ENCODE measurements around the gene DNAJC18.
A peak's percentile ranks its signal among the peaks of the same experiment; 100 is the strongest.
"Not testable (repeated sequence)": the region's sequence is repeated elsewhere in the genome, so short reads cannot be mapped to it uniquely, and the experiment has no call there.

DNAJC18 gene

GRCh38 chr5:139415869-139416268 lies 23.5 kb downstream of the DNAJC18 start:
- H3K36me3 ChIP-seq (ENCODE audit: control insufficient read depth, insufficient read depth, low read length): peaks cover 7% of the 10 kb centered on the region
- peaks cover 28% of the 10 kb centered on the region for H3K4me1 ChIP-seq (ENCODE audit: control insufficient read depth, insufficient read depth, low read length)
- no peak overlapping the region for H3K27ac ChIP-seq (ENCODE audit: low read depth, low read length)
- H3K27me3 ChIP-seq (ENCODE audit: control insufficient read depth, insufficient read depth, low read length): no peaks in the 10 kb centered on the region
- no peak overlapping the region for H3K9ac ChIP-seq (ENCODE audit: low read length)
- no peak overlapping the region for H3K4me3 ChIP-seq (ENCODE audit: low read length)

- Histone ChIP-seq H3K4me1 (ENCODE audit: control insufficient read depth, insufficient read depth, low read length) (peaks cover 33% of the 10 kb centered on the region), H3K9ac (ENCODE audit: low read length) (no peak overlapping the region), H3K36me3 (ENCODE audit: control insufficient read depth, insufficient read depth, low read length) (peaks cover 7% of the 10 kb centered on the region), H3K27ac (ENCODE audit: low read depth, low read length) (no peak overlapping the region), H3K27me3 (ENCODE audit: control insufficient read depth, insufficient read depth, low read length) (no peaks in the 10 kb centered on the region), H3K4me3 (ENCODE audit: low read length) (no peak overlapping the region)
Observed at GRCh38 chr5:139415221-139415861, 24.0 kb downstream of the DNAJC18 start.

GRCh38 chr5:139414581-139415130 lies 24.7 kb downstream of the DNAJC18 start:
- peaks cover 40% of the 10 kb centered on the region for H3K4me1 ChIP-seq (ENCODE audit: control insufficient read depth, insufficient read depth, low read length)
- H3K4me3 ChIP-seq (ENCODE audit: low read length): peak overlapping the region; percentile 22
- H3K27ac ChIP-seq (ENCODE audit: low read depth, low read length): peak overlapping the region; percentile 44
- peaks cover 7% of the 10 kb centered on the region for H3K36me3 ChIP-seq (ENCODE audit: control insufficient read depth, insufficient read depth, low read length)
- no peaks in the 10 kb centered on the region for H3K27me3 ChIP-seq (ENCODE audit: control insufficient read depth, insufficient read depth, low read length)
- no peak overlapping the region for H3K9ac ChIP-seq (ENCODE audit: low read length)

- Histone ChIP-seq H3K36me3 (ENCODE audit: control insufficient read depth, insufficient read depth, low read length) (peaks cover 2% of the 10 kb centered on the region), H3K27ac (ENCODE audit: low read depth, low read length) (no peak overlapping the region), H3K27me3 (ENCODE audit: control insufficient read depth, insufficient read depth, low read length) (no peaks in the 10 kb centered on the region), H3K4me3 (ENCODE audit: low read length) (no peak overlapping the region), H3K9ac (ENCODE audit: low read length) (no peak overlapping the region), H3K4me1 (ENCODE audit: control insufficient read depth, insufficient read depth, low read length) (peaks cover 41% of the 10 kb centered on the region)
Observed at GRCh38 chr5:139413963-139414362, 25.4 kb downstream of the DNAJC18 start.

- Histone ChIP-seq H3K4me1 (ENCODE audit: control insufficient read depth, insufficient read depth, low read length) (peaks cover 41% of the 10 kb centered on the region), H3K27me3 (ENCODE audit: control insufficient read depth, insufficient read depth, low read length) (no peaks in the 10 kb centered on the region), H3K4me3 (ENCODE audit: low read length) (no peak overlapping the region), H3K9ac (ENCODE audit: low read length) (no peak overlapping the region), H3K27ac (ENCODE audit: low read depth, low read length) (no peak overlapping the region), H3K36me3 (ENCODE audit: control insufficient read depth, insufficient read depth, low read length) (peaks cover 2% of the 10 kb centered on the region)
Observed at GRCh38 chr5:139413153-139413552, 26.2 kb downstream of the DNAJC18 start.

- H3K36me3 ChIP-seq (ENCODE audit: control insufficient read depth, insufficient read depth, low read length): no peaks in the 10 kb centered on the region
- H3K27ac ChIP-seq (ENCODE audit: low read depth, low read length): peak overlapping the region; percentile 62
- H3K4me3 ChIP-seq (ENCODE audit: low read length): no peak overlapping the region
- H3K27me3 ChIP-seq (ENCODE audit: control insufficient read depth, insufficient read depth, low read length): no peaks in the 10 kb centered on the region
- H3K9ac ChIP-seq (ENCODE audit: low read length): no peak overlapping the region
- H3K4me1 ChIP-seq (ENCODE audit: control insufficient read depth, insufficient read depth, low read length): peaks cover 34% of the 10 kb centered on the region
Observed at GRCh38 chr5:139410993-139411828, 28.1 kb downstream of the DNAJC18 start.

- Histone ChIP-seq H3K36me3 (ENCODE audit: control insufficient read depth, insufficient read depth, low read length) (no peaks in the 10 kb centered on the region), H3K4me3 (ENCODE audit: low read length) (no peak overlapping the region), H3K4me1 (ENCODE audit: control insufficient read depth, insufficient read depth, low read length) (peaks cover 26% of the 10 kb centered on the region), H3K27me3 (ENCODE audit: control insufficient read depth, insufficient read depth, low read length) (no peaks in the 10 kb centered on the region), H3K9ac (ENCODE audit: low read length) (no peak overlapping the region), H3K27ac (ENCODE audit: low read depth, low read length) (no peak overlapping the region)
Observed at GRCh38 chr5:139410121-139410992, 29.0 kb downstream of the DNAJC18 start.

GRCh38 chr5:139409116-139409515 lies 30.2 kb downstream of the DNAJC18 start:
- not testable (repeated sequence) for H3K9ac ChIP-seq (ENCODE audit: low read length); H3K4me3 ChIP-seq (ENCODE audit: low read length); H3K27ac ChIP-seq (ENCODE audit: low read depth, low read length); H3K36me3 ChIP-seq (ENCODE audit: control insufficient read depth, insufficient read depth, low read length); H3K27me3 ChIP-seq (ENCODE audit: control insufficient read depth, insufficient read depth, low read length)
- peaks cover 21% of the 10 kb centered on the region for H3K4me1 ChIP-seq (ENCODE audit: control insufficient read depth, insufficient read depth, low read length)

GRCh38 chr5:139408191-139408590 lies 31.1 kb downstream of the DNAJC18 start:
- Histone ChIP-seq H3K27me3 (ENCODE audit: control insufficient read depth, insufficient read depth, low read length) (no peaks in the 10 kb centered on the region), H3K27ac (ENCODE audit: low read depth, low read length) (no peak overlapping the region), H3K4me1 (ENCODE audit: control insufficient read depth, insufficient read depth, low read length) (peaks cover 21% of the 10 kb centered on the region), H3K36me3 (ENCODE audit: control insufficient read depth, insufficient read depth, low read length) (no peaks in the 10 kb centered on the region), H3K4me3 (ENCODE audit: low read length) (no peak overlapping the region), H3K9ac (ENCODE audit: low read length) (no peak overlapping the region)

- Histone ChIP-seq H3K27ac (ENCODE audit: low read depth, low read length) (no peak overlapping the region), H3K4me1 (ENCODE audit: control insufficient read depth, insufficient read depth, low read length) (peaks cover 21% of the 10 kb centered on the region), H3K27me3 (ENCODE audit: control insufficient read depth, insufficient read depth, low read length) (no peaks in the 10 kb centered on the region), H3K36me3 (ENCODE audit: control insufficient read depth, insufficient read depth, low read length) (no peaks in the 10 kb centered on the region), H3K4me3 (ENCODE audit: low read length) (no peak overlapping the region), H3K9ac (ENCODE audit: low read length) (no peak overlapping the region)
Observed at GRCh38 chr5:139407517-139407916, 31.8 kb downstream of the DNAJC18 start.

GRCh38 chr5:139406963-139407362 lies 32.4 kb downstream of the DNAJC18 start:
- no peaks in the 10 kb centered on the region for H3K36me3 ChIP-seq (ENCODE audit: control insufficient read depth, insufficient read depth, low read length)
- H3K27ac ChIP-seq (ENCODE audit: low read depth, low read length): no peak overlapping the region
- no peak overlapping the region for H3K4me3 ChIP-seq (ENCODE audit: low read length)
- peaks cover 21% of the 10 kb centered on the region for H3K4me1 ChIP-seq (ENCODE audit: control insufficient read depth, insufficient read depth, low read length)
- H3K9ac ChIP-seq (ENCODE audit: low read length): no peak overlapping the region
- H3K27me3 ChIP-seq (ENCODE audit: control insufficient read depth, insufficient read depth, low read length): no peaks in the 10 kb centered on the region

GRCh38 chr5:139404484-139404840 lies 34.9 kb downstream of the DNAJC18 start:
- Histone ChIP-seq H3K9ac (ENCODE audit: low read length) (peak overlapping the region; percentile 19), H3K4me1 (ENCODE audit: control insufficient read depth, insufficient read depth, low read length) (peaks cover 3% of the 10 kb centered on the region), H3K27ac (ENCODE audit: low read depth, low read length) (peak overlapping the region; percentile 89), H3K4me3 (ENCODE audit: low read length) (peak overlapping the region; percentile 60), H3K27me3 (ENCODE audit: control insufficient read depth, insufficient read depth, low read length) (no peaks in the 10 kb centered on the region), H3K36me3 (ENCODE audit: control insufficient read depth, insufficient read depth, low read length) (peaks cover 2% of the 10 kb centered on the region)
